Measurements from ENCODE around the gene DTHD1. TPM values are rescaled to one million over a fixed set of nuclear protein-coding genes. Genes with fewer than 3 reads are reported as not detected.

DTHD1 gene
- total and polyA plus RNA-seq, 4 donors: 0.06 to 0.42 (median 0.07) TPM; not detected in 1

DNA sequence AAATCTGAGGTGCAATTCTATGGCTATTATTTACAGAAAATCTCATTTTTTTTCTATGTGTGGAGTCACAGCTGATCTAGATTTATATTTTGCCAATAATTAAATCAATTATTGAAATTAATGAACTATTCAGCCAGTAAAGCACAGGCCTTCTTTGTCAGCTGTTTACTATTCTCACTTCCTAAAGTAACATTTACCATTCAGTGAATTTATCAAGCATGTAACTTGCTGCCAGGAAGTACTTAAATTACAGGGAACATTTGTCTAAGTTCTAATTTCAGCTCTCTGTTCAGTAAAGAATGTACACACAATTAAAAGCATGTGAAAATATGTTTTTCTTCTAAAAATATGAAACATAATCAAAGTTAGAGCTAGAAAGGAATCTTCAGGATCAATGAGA, 79.3 kb downstream of the DTHD1 start:
- no peak for TF ChIP-seq FOXA1 (IDR thresholded peaks at IDR 0.05)
- no peak for TF ChIP-seq CTCF (IDR thresholded peaks at IDR 0.05; ENCODE audit: low read depth, low read length, missing input control)
- TF ChIP-seq EGR1 (IDR thresholded peaks at IDR 0.05; ENCODE audit: low read depth in 2 of 2): no peak
- no peak for TF ChIP-seq HNF4A (conservative IDR thresholded peaks at IDR 0.05)
- TF ChIP-seq GABPA (IDR thresholded peaks at IDR 0.05 in 1 of 2, conservative IDR thresholded peaks at IDR 0.05 in 1 of 2): no peak
- TF ChIP-seq TAF1 (conservative IDR thresholded peaks at IDR 0.05): no peak
- TF ChIP-seq, protein P1, sequence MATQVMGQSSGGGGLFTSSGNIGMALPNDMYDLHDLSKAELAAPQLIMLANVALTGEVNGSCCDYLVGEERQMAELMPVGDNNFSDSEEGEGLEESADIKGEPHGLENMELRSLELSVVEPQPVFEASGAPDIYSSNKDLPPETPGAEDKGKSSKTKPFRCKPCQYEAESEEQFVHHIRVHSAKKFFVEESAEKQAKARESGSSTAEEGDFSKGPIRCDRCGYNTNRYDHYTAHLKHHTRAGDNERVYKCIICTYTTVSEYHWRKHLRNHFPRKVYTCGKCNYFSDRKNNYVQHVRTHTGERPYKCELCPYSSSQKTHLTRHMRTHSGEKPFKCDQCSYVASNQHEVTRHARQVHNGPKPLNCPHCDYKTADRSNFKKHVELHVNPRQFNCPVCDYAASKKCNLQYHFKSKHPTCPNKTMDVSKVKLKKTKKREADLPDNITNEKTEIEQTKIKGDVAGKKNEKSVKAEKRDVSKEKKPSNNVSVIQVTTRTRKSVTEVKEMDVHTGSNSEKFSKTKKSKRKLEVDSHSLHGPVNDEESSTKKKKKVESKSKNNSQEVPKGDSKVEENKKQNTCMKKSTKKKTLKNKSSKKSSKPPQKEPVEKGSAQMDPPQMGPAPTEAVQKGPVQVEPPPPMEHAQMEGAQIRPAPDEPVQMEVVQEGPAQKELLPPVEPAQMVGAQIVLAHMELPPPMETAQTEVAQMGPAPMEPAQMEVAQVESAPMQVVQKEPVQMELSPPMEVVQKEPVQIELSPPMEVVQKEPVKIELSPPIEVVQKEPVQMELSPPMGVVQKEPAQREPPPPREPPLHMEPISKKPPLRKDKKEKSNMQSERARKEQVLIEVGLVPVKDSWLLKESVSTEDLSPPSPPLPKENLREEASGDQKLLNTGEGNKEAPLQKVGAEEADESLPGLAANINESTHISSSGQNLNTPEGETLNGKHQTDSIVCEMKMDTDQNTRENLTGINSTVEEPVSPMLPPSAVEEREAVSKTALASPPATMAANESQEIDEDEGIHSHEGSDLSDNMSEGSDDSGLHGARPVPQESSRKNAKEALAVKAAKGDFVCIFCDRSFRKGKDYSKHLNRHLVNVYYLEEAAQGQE (IDR thresholded peaks at IDR 0.05): no peak
- no peak for TF ChIP-seq ZBTB33 (IDR thresholded peaks at IDR 0.05)
- no peak for TF ChIP-seq RAD21 (IDR thresholded peaks at IDR 0.05)
- no peak for TF ChIP-seq SP1 (IDR thresholded peaks at IDR 0.05)
- no peak overlapping the region for H3K27ac ChIP-seq (ENCODE audit: low read depth in 1 of 2, low read length in 2 of 2)
- no peak for DNase-seq (ENCODE audit: low spot score)
- peaks cover 0 to 2% (median 0%) of the 10 kb centered on the region in 4 donors for H3K27me3 ChIP-seq (ENCODE audit: control insufficient read depth in 4 of 4, insufficient read depth in 4 of 4, low read length in 3 of 4)
- H3K4me3 ChIP-seq (ENCODE audit: low read depth in 1 of 3, low read length in 3 of 3): no peak overlapping the region
- no peaks in the 10 kb centered on the region for H3K4me1 ChIP-seq (ENCODE audit: control insufficient read depth in 4 of 4, insufficient read depth in 4 of 4, low read length in 3 of 4)
- H3K9ac ChIP-seq (ENCODE audit: low read depth in 1 of 2, low read length in 2 of 2): no peak overlapping the region
- H3K36me3 ChIP-seq (ENCODE audit: control insufficient read depth in 4 of 4, insufficient read depth in 3 of 4, low read depth in 1 of 4, low read length in 3 of 4): no peaks in the 10 kb centered on the region
- no peaks in the 10 kb centered on the region for H3K9me3 ChIP-seq (ENCODE audit: control insufficient read depth in 4 of 4, low read length in 3 of 4)

- Histone ChIP-seq H3K27ac (ENCODE audit: low read depth in 1 of 2, low read length in 2 of 2) (no peak overlapping the region), H3K9ac (ENCODE audit: low read depth in 1 of 2, low read length in 2 of 2) (no peak overlapping the region), H3K4me3 (ENCODE audit: low read depth in 1 of 3, low read length in 3 of 3) (no peak overlapping the region), H3K9me3 (ENCODE audit: control insufficient read depth in 4 of 4, low read length in 3 of 4) (no peaks in the 10 kb centered on the region), H3K36me3 (ENCODE audit: control insufficient read depth in 4 of 4, insufficient read depth in 3 of 4, low read depth in 1 of 4, low read length in 3 of 4) (no peaks in the 10 kb centered on the region), H3K4me1 (ENCODE audit: control insufficient read depth in 4 of 4, insufficient read depth in 4 of 4, low read length in 3 of 4) (no peaks in the 10 kb centered on the region), H3K27me3 (ENCODE audit: control insufficient read depth in 4 of 4, insufficient read depth in 4 of 4, low read length in 3 of 4) (no peaks in the 10 kb centered on the region)
- DNase-seq (ENCODE audit: low spot score): no peak
- WGBS: 84% methylated on average over 2 of the region's 2 CpGs
- TF ChIP-seq EGR1 (IDR thresholded peaks at IDR 0.05; ENCODE audit: low read depth in 2 of 2) (no peak), FOXA1 (IDR thresholded peaks at IDR 0.05) (no peak), ZBTB33 (IDR thresholded peaks at IDR 0.05) (no peak), CTCF (IDR thresholded peaks at IDR 0.05; ENCODE audit: low read depth, low read length, missing input control) (no peak), GABPA (IDR thresholded peaks at IDR 0.05 in 1 of 2, conservative IDR thresholded peaks at IDR 0.05 in 1 of 2) (no peak), HNF4A (conservative IDR thresholded peaks at IDR 0.05) (no peak), RAD21 (IDR thresholded peaks at IDR 0.05) (no peak), SP1 (IDR thresholded peaks at IDR 0.05) (no peak), TAF1 (conservative IDR thresholded peaks at IDR 0.05) (no peak), YY1 (IDR thresholded peaks at IDR 0.05) (no peak), RXRA (IDR thresholded peaks at IDR 0.05) (no peak), NR2F2 (IDR thresholded peaks at IDR 0.05) (no peak), FOXA2 (IDR thresholded peaks at IDR 0.05) (no peak), ATF3 (IDR thresholded peaks at IDR 0.05) (no peak)
- TF ChIP-seq, protein P1 (IDR thresholded peaks at IDR 0.05): no peak
Observed at GRCh38 chr4:36363024-36363423, 81.6 kb downstream of the DTHD1 start.

All from liver (tissue), 9 donors.